Bronchial epithelial cell (primary cell): Measurements from ENCODE around the gene NIPA2. TPM values are rescaled to one million over a fixed set of nuclear protein-coding genes. Genes with fewer than 3 reads are reported as not detected.

ENCODE experiments used
- DNase-seq: peaks from one replicate; pipeline ENCODE4 v3.0.0-alpha.2; 2010; ENCODE audit warnings: low read depth
- FAIRE-seq: peaks from 2 replicates; lab custom pipeline; 2011; peaks lifted over from hg19 to GRCh38; lab: Jason Lieb, UNC
- H3K27me3 ChIP-seq: 2 replicates; pipeline ENCODE4 v1.5.1; 2011; ENCODE audit warnings: low read length; ENCODE audit not compliant: control insufficient read depth, insufficient read depth
- H3K36me3 ChIP-seq: 2 replicates; pipeline ENCODE4 v1.5.1; 2011; ENCODE audit warnings: low read length; ENCODE audit not compliant: control insufficient read depth, insufficient read depth
- H3K4me3 ChIP-seq: 2 replicates; pipeline ENCODE4 v1.5.1; 2011; ENCODE audit warnings: mild to moderate bottlenecking, low read depth, low read length, control low read depth
- CTCF ChIP-seq: IDR thresholded peaks from 2 replicates; pipeline ENCODE4 v1.5.1; 2011; ENCODE audit warnings: mild to moderate bottlenecking, moderate library complexity, low read length, control low read depth, inconsistent platforms; ENCODE audit not compliant: insufficient read depth, severe bottlenecking
- total RNA-seq: library from RNA; depleted of rRNA; stranded (reverse); fragments of >200 nt; gene quantifications from 2 replicates; pipeline ENCODE4 v1.2.1, GENCODE V29; 2014

Gene NIPA2
- total RNA-seq, 1 donor from 2014 or later, result 76.1 TPM

DNA sequence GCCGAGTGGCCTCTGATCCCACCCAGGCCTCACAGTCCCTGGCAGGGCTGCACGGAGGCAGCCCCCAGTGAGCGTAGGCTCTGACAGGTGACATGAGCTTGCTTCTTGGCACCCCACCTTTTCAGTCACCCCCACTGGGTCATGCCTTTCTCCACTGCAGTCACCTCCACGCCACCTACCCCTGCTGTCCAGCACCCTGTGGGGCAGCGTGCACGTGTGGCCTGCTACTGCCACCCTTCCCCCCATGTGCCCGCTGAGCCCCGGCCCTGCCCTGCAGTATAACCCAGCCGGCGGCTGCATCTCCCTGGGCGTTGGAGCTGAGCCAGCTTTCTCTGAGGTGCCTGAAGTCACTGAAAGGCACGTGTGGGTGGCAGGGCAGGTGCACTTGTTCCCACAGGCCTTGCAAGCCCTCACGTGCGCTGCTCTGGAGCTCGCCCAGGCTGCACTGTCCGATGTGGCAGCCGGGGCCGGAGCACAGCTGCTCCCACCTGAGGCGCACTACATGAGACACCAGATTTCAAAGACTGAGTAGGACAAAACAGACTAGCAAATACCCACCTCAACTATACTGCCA, 65.6 kb downstream of the NIPA2 start:
- Histone ChIP-seq H3K4me3 (no peak overlapping the region), H3K27me3 (no peaks in the 10 kb centered on the region), H3K36me3 (peaks cover 24% of the 10 kb centered on the region)
- no peak for TF ChIP-seq CTCF
- no peak for DNase-seq
- FAIRE-seq, result no peak

GRCh38 chr15:22904736-22905135, 66.3 kb downstream of the NIPA2 start:
- H3K36me3 ChIP-seq, result peaks cover 26% of the 10 kb centered on the region
- no peak overlapping the region for H3K4me3 ChIP-seq
- FAIRE-seq (no peak), DNase-seq (no peak)
- no peak for TF ChIP-seq CTCF
- H3K27me3 ChIP-seq, result no peaks in the 10 kb centered on the region

GRCh38 chr15:22907161-22907950, 68.9 kb downstream of the NIPA2 start:
- no peaks in the 10 kb centered on the region for H3K27me3 ChIP-seq
- H3K36me3 ChIP-seq, result peaks cover 34% of the 10 kb centered on the region
- DNase-seq (no peak), FAIRE-seq (no peak)
- TF ChIP-seq CTCF, result no peak
- no peak overlapping the region for H3K4me3 ChIP-seq

DNA sequence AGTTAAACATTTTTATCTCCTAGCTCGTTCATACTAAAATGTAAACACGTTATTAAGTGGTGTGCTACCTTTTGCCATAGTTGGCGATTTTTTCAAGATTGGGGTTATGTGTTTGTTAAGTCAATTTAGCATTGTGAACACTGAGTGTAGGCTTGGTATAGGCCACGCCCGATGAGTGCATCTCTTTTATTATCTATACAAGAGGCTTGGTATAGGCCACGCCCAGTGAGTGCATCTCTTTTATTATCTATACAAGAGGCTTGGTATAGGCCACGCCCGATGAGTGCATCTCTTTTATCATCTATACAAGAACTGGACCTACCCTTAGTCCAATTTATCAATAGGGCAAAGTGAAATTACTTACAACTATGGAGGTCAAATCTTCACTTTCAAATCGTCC, 70.4 kb downstream of the NIPA2 start:
- peaks cover 26% of the 10 kb centered on the region for H3K36me3 ChIP-seq
- no peaks in the 10 kb centered on the region for H3K27me3 ChIP-seq
- no peak overlapping the region for H3K4me3 ChIP-seq
- DNase-seq (no peak), FAIRE-seq (no peak)
- TF ChIP-seq CTCF, result no peak

DNA sequence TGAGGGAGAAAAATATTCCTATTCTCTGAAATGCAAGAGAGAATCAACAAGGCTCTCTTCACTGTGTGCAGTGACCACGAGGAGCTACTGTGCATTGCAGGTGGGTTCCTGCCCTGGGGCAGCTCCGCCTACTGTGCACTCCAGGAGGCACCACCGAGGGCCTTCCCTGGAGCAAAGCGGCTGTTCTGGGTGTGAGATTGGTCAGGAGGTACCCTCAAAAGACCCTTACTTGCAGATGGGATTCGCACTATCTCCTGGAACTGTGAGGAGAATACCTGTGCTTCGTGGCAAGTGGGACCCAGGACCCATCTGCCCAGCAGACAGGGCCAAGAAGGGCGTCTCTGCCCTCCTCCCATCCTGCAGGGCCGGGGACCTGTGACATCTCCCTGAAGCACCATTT, 72.8 kb downstream of the NIPA2 start:
- FAIRE-seq, result no peak
- DNase-seq, result no peak
- Histone ChIP-seq H3K27me3 (no peaks in the 10 kb centered on the region), H3K36me3 (peaks cover 29% of the 10 kb centered on the region), H3K4me3 (no peak overlapping the region)
- TF ChIP-seq CTCF, result no peak
